Measurements from ENCODE around the gene HDAC2.

HDAC2 gene

DNA sequence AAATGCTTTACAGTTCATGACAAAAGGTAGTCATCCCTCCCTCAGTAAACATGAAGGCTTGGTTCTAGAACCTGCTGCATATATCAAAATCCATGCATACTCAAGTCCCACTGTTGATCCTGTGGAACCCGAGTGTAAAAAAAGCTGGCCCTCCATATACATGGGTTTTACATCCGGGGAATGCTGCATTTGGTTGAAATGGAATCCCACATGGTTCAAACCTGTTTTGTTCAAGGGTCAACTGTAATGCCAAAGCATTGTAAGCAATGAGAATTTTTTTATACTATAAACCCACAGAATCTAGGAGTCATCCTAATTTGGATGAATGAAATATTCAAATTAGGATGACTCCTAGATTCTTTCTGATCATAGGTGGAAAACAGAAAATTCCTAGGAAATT, 5.9 kb upstream of the HDAC2 start:
- TF ChIP-seq, protein P1, sequence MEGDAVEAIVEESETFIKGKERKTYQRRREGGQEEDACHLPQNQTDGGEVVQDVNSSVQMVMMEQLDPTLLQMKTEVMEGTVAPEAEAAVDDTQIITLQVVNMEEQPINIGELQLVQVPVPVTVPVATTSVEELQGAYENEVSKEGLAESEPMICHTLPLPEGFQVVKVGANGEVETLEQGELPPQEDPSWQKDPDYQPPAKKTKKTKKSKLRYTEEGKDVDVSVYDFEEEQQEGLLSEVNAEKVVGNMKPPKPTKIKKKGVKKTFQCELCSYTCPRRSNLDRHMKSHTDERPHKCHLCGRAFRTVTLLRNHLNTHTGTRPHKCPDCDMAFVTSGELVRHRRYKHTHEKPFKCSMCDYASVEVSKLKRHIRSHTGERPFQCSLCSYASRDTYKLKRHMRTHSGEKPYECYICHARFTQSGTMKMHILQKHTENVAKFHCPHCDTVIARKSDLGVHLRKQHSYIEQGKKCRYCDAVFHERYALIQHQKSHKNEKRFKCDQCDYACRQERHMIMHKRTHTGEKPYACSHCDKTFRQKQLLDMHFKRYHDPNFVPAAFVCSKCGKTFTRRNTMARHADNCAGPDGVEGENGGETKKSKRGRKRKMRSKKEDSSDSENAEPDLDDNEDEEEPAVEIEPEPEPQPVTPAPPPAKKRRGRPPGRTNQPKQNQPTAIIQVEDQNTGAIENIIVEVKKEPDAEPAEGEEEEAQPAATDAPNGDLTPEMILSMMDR (IDR thresholded peaks at IDR 0.05; ENCODE audit: borderline replicate concordance, control extremely low read depth, extremely low read depth, insufficient read depth, missing control alignments): no peak
- no peak for DNase-seq (ENCODE audit: low spot score)
- in situ Hi-C loops (cut with MboI; ENCODE audit: low sequenced_read_pairs, unreplicated experiment): no loop called here

DNA sequence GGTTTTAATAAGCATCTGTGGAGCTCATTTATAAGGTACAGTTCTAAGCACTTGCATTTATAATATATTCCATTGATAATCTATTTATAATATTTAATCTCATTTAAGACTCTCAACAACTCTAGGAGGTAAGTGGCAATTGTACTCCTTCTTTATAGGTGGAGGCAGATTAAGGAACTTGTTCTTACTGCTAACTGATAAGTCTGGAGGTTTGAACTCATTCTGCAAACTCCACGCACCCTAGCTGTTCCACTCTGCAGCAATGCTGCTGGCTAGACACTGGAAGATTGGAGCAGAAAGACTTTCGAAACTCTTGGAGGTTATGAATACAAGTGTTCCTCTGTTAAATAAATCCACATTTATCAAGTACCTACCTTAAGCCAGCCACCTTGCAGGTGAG, 793 bp upstream of the HDAC2 start:
- in situ Hi-C loops (cut with MboI; ENCODE audit: low sequenced_read_pairs, unreplicated experiment): no loop called here
- TF ChIP-seq, protein P1 (IDR thresholded peaks at IDR 0.05; ENCODE audit: borderline replicate concordance, control extremely low read depth, extremely low read depth, insufficient read depth, missing control alignments): no peak
- DNase-seq (ENCODE audit: low spot score): no peak

DNA sequence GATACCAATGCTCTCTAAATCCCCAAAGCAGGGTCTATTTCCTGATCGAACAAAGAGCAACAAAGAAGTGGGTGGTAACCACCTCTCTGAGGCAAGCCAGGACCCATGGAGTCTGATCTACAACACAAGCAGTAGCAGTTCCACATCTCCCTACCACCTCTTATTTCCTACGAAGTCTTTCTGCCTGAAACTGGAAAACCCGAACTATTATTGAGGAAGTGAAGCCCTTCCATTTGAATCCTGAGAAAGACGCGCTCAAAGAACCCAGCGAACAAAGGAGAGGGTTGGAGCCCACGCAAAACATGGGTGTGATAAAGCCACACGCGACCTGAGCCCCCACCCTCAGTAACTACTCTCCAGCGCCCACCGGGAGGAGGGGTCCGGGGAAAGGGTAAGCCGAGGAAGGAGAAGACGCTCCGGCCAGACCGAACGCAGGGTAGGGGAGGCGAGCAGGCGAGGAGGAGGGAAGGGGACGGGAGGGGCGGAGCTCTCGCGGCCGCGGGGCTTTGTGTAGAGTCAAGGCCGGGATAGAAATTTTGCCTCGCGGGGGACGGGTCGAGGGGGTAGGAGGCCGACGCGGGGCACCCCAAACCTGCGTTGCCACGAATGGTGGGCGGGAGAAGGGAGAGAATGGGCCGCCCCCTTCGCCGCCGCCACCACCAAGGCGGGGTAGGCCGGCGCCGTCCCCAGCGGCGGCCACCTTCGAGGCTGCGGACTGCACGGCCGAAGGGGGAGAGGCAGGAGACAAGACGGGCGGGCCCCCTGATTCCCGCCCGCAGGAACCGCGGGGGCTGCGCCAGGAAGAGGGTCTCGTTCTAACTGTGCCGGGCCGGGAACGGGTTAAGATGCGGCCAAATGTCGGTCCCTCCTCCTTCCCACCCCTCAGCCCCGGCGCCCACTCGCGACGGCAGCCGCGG, 802 bp downstream of the HDAC2 start:
- TF ChIP-seq, protein P1 (IDR thresholded peaks at IDR 0.05; ENCODE audit: borderline replicate concordance, control extremely low read depth, extremely low read depth, insufficient read depth, missing control alignments): no peak
- DNase-seq (ENCODE audit: low spot score): peak; percentile 70
- in situ Hi-C loops (cut with MboI; ENCODE audit: low sequenced_read_pairs, unreplicated experiment): no loop called here

DNA sequence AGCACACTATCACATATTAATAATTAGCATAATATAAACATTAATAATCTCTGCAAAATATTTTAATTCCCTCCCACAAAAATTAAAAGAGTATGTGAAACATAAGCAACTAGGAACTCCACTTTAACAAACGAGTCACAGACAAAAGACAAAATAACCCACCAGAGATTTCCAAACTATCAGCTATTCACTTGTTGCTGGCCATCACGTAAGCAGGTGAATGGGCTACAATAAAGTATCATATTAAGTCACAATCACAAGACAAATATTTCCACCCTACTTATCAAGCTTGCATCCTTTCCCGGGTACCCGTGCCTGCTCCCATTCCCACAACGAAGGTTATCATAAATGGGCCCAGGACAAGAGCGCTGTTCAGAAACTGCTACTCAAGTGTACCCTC, 2.5 kb downstream of the HDAC2 start:
- DNase-seq (ENCODE audit: low spot score): no peak
- TF ChIP-seq, protein P1 (IDR thresholded peaks at IDR 0.05; ENCODE audit: borderline replicate concordance, control extremely low read depth, extremely low read depth, insufficient read depth, missing control alignments): no peak
- in situ Hi-C loops (cut with MboI; ENCODE audit: low sequenced_read_pairs, unreplicated experiment): no loop called here

DNA sequence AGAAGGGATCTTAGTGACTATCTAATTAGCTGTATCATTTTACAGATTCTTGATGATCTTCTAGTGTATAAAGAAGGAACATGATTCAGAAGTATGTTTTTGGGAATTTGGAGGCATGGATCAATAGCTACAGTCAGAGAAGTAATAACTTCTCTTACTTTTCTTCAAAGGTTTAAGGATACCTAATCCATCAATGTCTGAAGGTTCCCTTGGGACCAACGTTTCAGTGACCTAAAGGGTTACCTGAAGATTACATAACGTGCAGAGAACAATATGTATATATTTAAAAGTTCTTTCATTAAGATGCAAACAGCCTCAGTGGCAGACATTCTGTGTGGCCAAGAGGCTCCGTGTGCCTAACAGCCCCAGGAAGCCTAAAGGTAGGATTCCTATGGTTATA, 3.2 kb downstream of the HDAC2 start:
- in situ Hi-C loops (cut with MboI; ENCODE audit: low sequenced_read_pairs, unreplicated experiment): no loop called here
- TF ChIP-seq, protein P1 (IDR thresholded peaks at IDR 0.05; ENCODE audit: borderline replicate concordance, control extremely low read depth, extremely low read depth, insufficient read depth, missing control alignments): no peak
- DNase-seq (ENCODE audit: low spot score): no peak

DNA sequence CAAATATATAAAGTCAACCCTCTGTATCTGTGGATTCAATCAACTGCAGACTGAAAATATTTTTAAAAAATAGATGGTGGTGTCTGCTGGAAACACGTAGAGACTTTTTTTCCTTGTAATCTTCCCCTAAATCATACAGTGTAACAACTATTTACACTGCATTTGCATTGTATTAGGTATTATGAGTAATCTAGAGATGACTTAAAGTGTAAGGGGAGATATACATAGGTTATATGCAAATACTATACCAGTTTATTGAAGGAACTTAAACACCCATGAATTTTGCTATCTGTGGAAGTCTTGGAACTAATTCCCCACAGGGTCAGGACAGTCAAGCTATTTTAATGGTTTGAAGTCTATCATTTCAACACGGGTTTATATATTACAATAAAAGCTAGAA, 10.2 kb downstream of the HDAC2 start:
- no peak for DNase-seq (ENCODE audit: low spot score)
- TF ChIP-seq, protein P1 (IDR thresholded peaks at IDR 0.05; ENCODE audit: borderline replicate concordance, control extremely low read depth, extremely low read depth, insufficient read depth, missing control alignments): no peak
- in situ Hi-C loops (cut with MboI; ENCODE audit: low sequenced_read_pairs, unreplicated experiment): no loop called here

All from GM13976 (cell line).